PC-3 (cell line): ENCODE data around the gene HOXD4. TPM values are rescaled to one million over a fixed set of nuclear protein-coding genes. Genes with fewer than 3 reads are reported as not detected.

Experiments
- ATAC-seq: fragments of 200-7000 bp; cut with Tn5 transposase; 2 replicates; pipeline ENCODE4 v1.9.1; 2020; ENCODE audit warnings: mild to moderate bottlenecking, moderate library complexity
- BruUV-seq: library from RNA; stranded (reverse); fragments of 400-500 nt; replicated peaks from 2 replicates; lab custom pipeline; 2021; lab: Mats Ljungman, UMichigan
- CTCF ChIA-PET: fragments of 300-600 bp; sonication (Branson Sonifier 250); formaldehyde crosslinking; loops from one replicate; lab custom pipeline; 2022; ENCODE audit warnings: antibody characterized with exemption; lab: Charles Lee
- POLR2A ChIA-PET: fragments of 300-600 bp; sonication (Branson Sonifier 250); formaldehyde crosslinking; loops from one replicate; lab custom pipeline; 2022; ENCODE audit warnings: antibody characterized with exemption; ENCODE audit not compliant: unreplicated experiment; lab: Charles Lee
- DNase-seq: peaks from one replicate; pipeline ENCODE4 v3.0.0-alpha.2; 2015
- H2AFZ ChIP-seq: fragments of 300-600 bp; sonication (generic); 2 replicates; pipeline ENCODE4 v1.6.0; 2016; ENCODE audit warnings: antibody characterized with exemption, low read length
- H3F3A ChIP-seq: fragments of 300-600 bp; sonication (generic); one replicate; pipeline ENCODE4 v1.6.0; 2017; ENCODE audit warnings: antibody characterized with exemption, low read length, control low read depth, mild to moderate bottlenecking; ENCODE audit not compliant: unreplicated experiment
- H3K27ac ChIP-seq: fragments of 300-600 bp; sonication (generic); 2 replicates; pipeline ENCODE4 v1.5.1; 2016; ENCODE audit warnings: mild to moderate bottlenecking, low read length
- H3K27me3 ChIP-seq: fragments of 300-600 bp; sonication (generic); 2 replicates; pipeline ENCODE4 v1.6.1; 2016; ENCODE audit warnings: low read length, mixed read lengths
- H3K36me3 ChIP-seq: fragments of 300-600 bp; sonication (generic); 2 replicates; pipeline ENCODE4 v1.6.1; 2016; ENCODE audit warnings: low read depth, mixed run types, low read length, mixed read lengths
- H3K4me1 ChIP-seq: fragments of 300-600 bp; sonication (generic); 2 replicates; pipeline ENCODE4 v1.5.1; 2016; ENCODE audit warnings: low read length; ENCODE audit not compliant: insufficient read depth
- H3K4me2 ChIP-seq: fragments of 300-600 bp; sonication (generic); 2 replicates; pipeline ENCODE4 v1.6.0; 2016; ENCODE audit warnings: low read length
- H3K4me3 ChIP-seq: fragments of 300-600 bp; sonication (generic); 2 replicates; pipeline ENCODE4 v1.5.1; 2016; ENCODE audit warnings: mild to moderate bottlenecking, low read length, mixed read lengths
- H3K79me2 ChIP-seq: fragments of 300-600 bp; sonication (generic); 2 replicates; pipeline ENCODE4 v1.6.1; 2017; ENCODE audit warnings: low read length, mixed read lengths
- H3K9ac ChIP-seq: fragments of 300-600 bp; sonication (generic); 2 replicates; pipeline ENCODE4 v1.6.0; 2016; ENCODE audit warnings: mild to moderate bottlenecking, low read length
- H3K9me2 ChIP-seq: fragments of 300-600 bp; sonication (generic); replicated peaks from 2 replicates; pipeline ENCODE4 v1.6.1; 2016; ENCODE audit warnings: mixed run types, low read length, mixed read lengths
- H3K9me3 ChIP-seq: fragments of 300-600 bp; sonication (generic); 2 replicates; pipeline ENCODE4 v1.6.1; 2016; ENCODE audit warnings: low read length, mixed read lengths
- H4K20me1 ChIP-seq: fragments of 300-600 bp; sonication (generic); 2 replicates; pipeline ENCODE4 v1.6.1; 2016; ENCODE audit warnings: low read length, mixed read lengths
- EZH2 ChIP-seq: fragments of 300-600 bp; sonication (generic); IDR thresholded peaks from one replicate; pipeline ENCODE4 v1.6.1; 2017; ENCODE audit warnings: antibody characterized with exemption, mild to moderate bottlenecking, low read length; ENCODE audit not compliant: unreplicated experiment
- EZH2phosphoT487 ChIP-seq: fragments of 300-600 bp; sonication (generic); IDR thresholded peaks from 2 replicates; pipeline ENCODE4 v1.6.1; 2018; ENCODE audit warnings: mild to moderate bottlenecking, antibody characterized with exemption, low read length, borderline replicate concordance
- intact Hi-C: fragments of 100-400 bp; cut with micrococcal nuclease; formaldehyde crosslinking; loops from 2 replicates; pipeline ENCODE4 v1.9.0; 2023
- total RNA-seq: library from RNA; depleted of rRNA; stranded (reverse); fragments of >200 nt; gene quantifications from 2 replicates; pipeline ENCODE4 v1.2.3, GENCODE V29; 2014
- TF ChIP-seq, protein P1 (sequence below): fragments of 300-600 bp; sonication (generic); conservative IDR thresholded peaks from 2 replicates; pipeline ENCODE4 v1.5.1; 2017; ENCODE audit warnings: antibody characterized with exemption, low read depth, mild to moderate bottlenecking, low read length

HOXD4 gene
- total RNA-seq, 1 experiment from 2014 or later, result 0.29 TPM

DNA sequence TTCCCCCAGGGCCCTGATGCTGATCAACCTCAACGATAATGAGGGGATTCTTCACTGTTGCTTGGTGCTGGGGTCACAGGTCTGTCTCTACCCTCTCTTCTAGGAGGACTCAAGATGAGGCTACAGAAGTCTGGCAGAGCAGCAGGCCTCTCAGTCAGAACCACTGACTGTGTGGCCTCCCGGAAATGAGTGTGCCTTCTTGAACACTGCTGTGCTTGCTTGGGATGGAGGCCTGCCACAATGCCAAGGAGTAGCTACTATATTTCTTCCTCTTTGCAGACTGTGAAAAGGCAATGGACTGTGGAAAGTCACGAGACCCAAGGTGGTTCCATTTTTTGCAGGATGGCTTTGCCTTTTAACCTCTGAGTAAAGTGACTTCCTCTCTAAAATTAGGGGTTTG lies 31.3 kb downstream of the HOXD4 start:
- Histone ChIP-seq H3K27ac (no peak overlapping the region), H3K9ac (no peak overlapping the region), H3K9me3 (no peaks in the 10 kb centered on the region), H4K20me1 (no peaks in the 10 kb centered on the region), H3K79me2 (no peaks in the 10 kb centered on the region), H3K9me2 (no peaks in the 10 kb centered on the region), H3K4me1 (no peaks in the 10 kb centered on the region), H3K27me3 (peaks cover 10% of the 10 kb centered on the region; the same call in 1 of the 2 replicates), H2AFZ (no peak overlapping the region), H3K4me3 (no peak overlapping the region), H3K36me3 (no peaks in the 10 kb centered on the region), H3K4me2 (no peak overlapping the region), H3F3A (no peaks in the 10 kb centered on the region)
- no TSS peak for BruUV-seq
- TF ChIP-seq EZH2phosphoT487, result no peak
- TF ChIP-seq EZH2, result no peak
- TF ChIP-seq, protein P1, sequence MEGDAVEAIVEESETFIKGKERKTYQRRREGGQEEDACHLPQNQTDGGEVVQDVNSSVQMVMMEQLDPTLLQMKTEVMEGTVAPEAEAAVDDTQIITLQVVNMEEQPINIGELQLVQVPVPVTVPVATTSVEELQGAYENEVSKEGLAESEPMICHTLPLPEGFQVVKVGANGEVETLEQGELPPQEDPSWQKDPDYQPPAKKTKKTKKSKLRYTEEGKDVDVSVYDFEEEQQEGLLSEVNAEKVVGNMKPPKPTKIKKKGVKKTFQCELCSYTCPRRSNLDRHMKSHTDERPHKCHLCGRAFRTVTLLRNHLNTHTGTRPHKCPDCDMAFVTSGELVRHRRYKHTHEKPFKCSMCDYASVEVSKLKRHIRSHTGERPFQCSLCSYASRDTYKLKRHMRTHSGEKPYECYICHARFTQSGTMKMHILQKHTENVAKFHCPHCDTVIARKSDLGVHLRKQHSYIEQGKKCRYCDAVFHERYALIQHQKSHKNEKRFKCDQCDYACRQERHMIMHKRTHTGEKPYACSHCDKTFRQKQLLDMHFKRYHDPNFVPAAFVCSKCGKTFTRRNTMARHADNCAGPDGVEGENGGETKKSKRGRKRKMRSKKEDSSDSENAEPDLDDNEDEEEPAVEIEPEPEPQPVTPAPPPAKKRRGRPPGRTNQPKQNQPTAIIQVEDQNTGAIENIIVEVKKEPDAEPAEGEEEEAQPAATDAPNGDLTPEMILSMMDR, result no peak
- CTCF ChIA-PET, result no interaction called here
- no peak for ATAC-seq
- POLR2A ChIA-PET, result no interaction called here
- no peak for DNase-seq
- intact Hi-C loops, result no loop called here

DNA sequence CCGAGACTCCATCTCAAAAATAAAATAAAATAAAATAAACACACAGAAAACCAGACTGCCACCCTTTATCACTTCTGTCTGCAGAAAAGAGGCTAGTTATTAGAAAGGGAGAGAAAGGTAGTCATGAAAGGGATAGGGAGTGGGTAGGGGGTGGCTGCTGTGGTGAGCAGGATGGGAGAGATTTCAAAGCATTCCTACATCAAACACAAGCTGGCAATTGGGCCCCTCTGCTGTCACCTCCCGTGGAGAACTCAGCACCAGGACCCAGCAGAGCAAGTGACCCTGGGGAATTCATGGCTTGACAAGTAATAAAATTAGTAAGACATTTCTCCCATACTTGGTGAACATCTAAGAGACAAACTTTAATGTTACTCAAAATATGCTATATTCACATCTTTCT lies 33.4 kb downstream of the HOXD4 start:
- TF ChIP-seq, protein P1, result no peak
- Histone ChIP-seq H3K9me2 (no peaks in the 10 kb centered on the region), H3K27ac (no peak overlapping the region), H3K4me1 (no peaks in the 10 kb centered on the region), H3K27me3 (peaks cover 5% of the 10 kb centered on the region; the same call in 1 of the 2 replicates), H3K9me3 (no peaks in the 10 kb centered on the region), H3K4me3 (no peak overlapping the region), H4K20me1 (no peaks in the 10 kb centered on the region), H3K4me2 (no peak overlapping the region), H3F3A (no peaks in the 10 kb centered on the region), H2AFZ (no peak overlapping the region), H3K79me2 (no peaks in the 10 kb centered on the region), H3K36me3 (no peaks in the 10 kb centered on the region), H3K9ac (no peak overlapping the region)
- intact Hi-C loops, result no loop called here
- BruUV-seq, result no TSS peak
- ATAC-seq, result no peak
- CTCF ChIA-PET, result no interaction called here
- POLR2A ChIA-PET, result no interaction called here
- no peak for DNase-seq

DNA sequence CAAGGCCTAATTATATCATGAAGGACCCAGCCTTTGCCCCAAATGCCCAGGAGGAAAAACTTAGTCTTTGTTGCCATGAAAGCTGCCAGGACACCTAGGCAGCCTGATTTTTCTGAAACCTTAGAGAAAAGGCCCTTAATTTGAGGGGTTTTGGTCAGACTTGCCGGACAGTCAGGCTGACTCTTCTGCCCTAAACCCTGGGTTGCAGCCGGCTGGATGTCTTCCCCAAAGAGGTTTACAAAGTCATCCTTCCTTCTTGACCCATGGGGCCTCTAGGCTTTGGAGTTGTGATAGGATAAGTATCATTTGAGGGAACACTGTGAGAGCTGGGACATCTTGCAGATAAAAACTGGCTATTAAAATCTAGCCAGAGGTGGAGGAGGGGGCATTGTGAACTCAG lies 34.7 kb downstream of the HOXD4 start:
- POLR2A ChIA-PET, result interaction anchor here (0.6 kb wide), 1 partner anchor 171 kb away, joined by 5 read pairs; no protein-coding TSS in a partner anchor
- no peak overlapping the region for H3K4me3 ChIP-seq
- DNase-seq (no peak), ATAC-seq (no peak)
- intact Hi-C loops, result no loop called here
- H3K27me3 ChIP-seq, result peaks cover 5% of the 10 kb centered on the region; the same call in 1 of the 2 replicates
- no peaks in the 10 kb centered on the region for H3F3A ChIP-seq
- no peak overlapping the region for H3K9ac ChIP-seq
- H4K20me1 ChIP-seq, result no peaks in the 10 kb centered on the region
- H3K27ac ChIP-seq, result no peak overlapping the region
- CTCF ChIA-PET, result no interaction called here
- H3K9me2 ChIP-seq, result no peaks in the 10 kb centered on the region
- no peaks in the 10 kb centered on the region for H3K79me2 ChIP-seq
- no peaks in the 10 kb centered on the region for H3K9me3 ChIP-seq
- no peaks in the 10 kb centered on the region for H3K36me3 ChIP-seq
- TF ChIP-seq, protein P1, result no peak
- TF ChIP-seq EZH2phosphoT487 (no peak), EZH2 (no peak)
- no peak overlapping the region for H2AFZ ChIP-seq
- H3K4me1 ChIP-seq, result no peaks in the 10 kb centered on the region
- BruUV-seq, result no TSS peak
- no peak overlapping the region for H3K4me2 ChIP-seq
